Type B pancreatic cell (in vitro differentiated cells): ENCODE data around the gene ZMAT5. TPM values are rescaled to one million over a fixed set of nuclear protein-coding genes. Genes with fewer than 3 reads are reported as not detected.

Experiments
- DNase-seq: peaks from one replicate; pipeline ENCODE4 v3.0.0; 2021; ENCODE audit warnings: mixed read lengths; ENCODE audit not compliant: unreplicated experiment; ENCODE audit errors: extremely low spot score
- H3K27ac Mint-ChIP-seq: 2 replicates; pipeline ENCODE4 v1.8.0; 2021; ENCODE audit warnings: mild to moderate bottlenecking, mixed read lengths
- H3K27me3 Mint-ChIP-seq: 2 replicates; pipeline ENCODE4 v1.8.0; 2021; ENCODE audit warnings: mixed read lengths
- H3K36me3 Mint-ChIP-seq: 2 replicates; pipeline ENCODE4 v1.8.0; 2021; ENCODE audit warnings: mixed read lengths
- H3K4me1 Mint-ChIP-seq: one replicate; pipeline ENCODE4 v1.8.0; 2021; ENCODE audit warnings: mixed read lengths; ENCODE audit not compliant: unreplicated experiment
- H3K4me3 Mint-ChIP-seq: 2 replicates; pipeline ENCODE4 v1.8.0; 2021; ENCODE audit warnings: mild to moderate bottlenecking, mixed read lengths
- H3K9me3 Mint-ChIP-seq: 2 replicates; pipeline ENCODE4 v1.8.0; 2021; ENCODE audit warnings: mixed read lengths
- total RNA-seq: library from RNA; stranded (reverse); gene quantifications from 2 replicates; pipeline ENCODE4 v1.2.1, GENCODE V29; 2021; ENCODE audit warnings: low replicate concordance
- TF ChIP-seq, protein P1 (sequence below): fragments of 200-600 bp; sonication (generic); conservative IDR thresholded peaks from 2 replicates; pipeline ENCODE4 v1.5.0; 2021; ENCODE audit warnings: antibody characterized with exemption, mild to moderate bottlenecking

ZMAT5 gene
- total RNA-seq, 1 donor from 2014 or later: 19.2 TPM

DNA sequence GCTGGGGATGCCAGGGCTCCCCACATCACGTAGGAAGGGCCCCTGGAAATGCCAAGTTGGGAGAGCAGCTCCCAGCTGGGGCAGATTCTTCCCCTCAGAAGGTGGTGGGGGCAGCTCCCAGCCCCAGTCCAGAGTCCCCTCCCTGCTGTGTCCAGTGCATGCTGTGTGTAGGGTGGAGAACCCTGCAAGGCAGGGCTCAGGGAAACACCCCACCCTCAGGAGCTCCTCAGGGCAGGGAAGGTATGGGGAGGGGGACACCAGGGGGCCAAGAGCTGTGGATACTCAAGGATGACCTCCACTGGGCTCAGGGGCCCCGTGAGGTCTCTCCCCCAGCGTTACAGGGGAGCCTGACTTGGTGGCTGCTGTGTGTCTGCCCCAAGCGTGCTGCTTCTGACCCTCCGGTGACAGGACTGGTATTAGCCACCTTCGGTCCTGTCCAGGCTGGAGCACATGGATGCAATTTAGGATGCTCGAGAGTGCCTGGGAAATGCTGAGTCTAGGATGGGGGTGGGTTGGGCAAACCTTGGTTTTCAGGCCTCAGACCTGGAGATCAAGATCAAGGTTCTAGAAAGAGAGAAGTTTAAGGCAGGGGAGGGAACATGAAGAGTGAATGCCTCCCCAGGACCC, 63.1 kb downstream of the ZMAT5 start:
- TF ChIP-seq, protein P1, sequence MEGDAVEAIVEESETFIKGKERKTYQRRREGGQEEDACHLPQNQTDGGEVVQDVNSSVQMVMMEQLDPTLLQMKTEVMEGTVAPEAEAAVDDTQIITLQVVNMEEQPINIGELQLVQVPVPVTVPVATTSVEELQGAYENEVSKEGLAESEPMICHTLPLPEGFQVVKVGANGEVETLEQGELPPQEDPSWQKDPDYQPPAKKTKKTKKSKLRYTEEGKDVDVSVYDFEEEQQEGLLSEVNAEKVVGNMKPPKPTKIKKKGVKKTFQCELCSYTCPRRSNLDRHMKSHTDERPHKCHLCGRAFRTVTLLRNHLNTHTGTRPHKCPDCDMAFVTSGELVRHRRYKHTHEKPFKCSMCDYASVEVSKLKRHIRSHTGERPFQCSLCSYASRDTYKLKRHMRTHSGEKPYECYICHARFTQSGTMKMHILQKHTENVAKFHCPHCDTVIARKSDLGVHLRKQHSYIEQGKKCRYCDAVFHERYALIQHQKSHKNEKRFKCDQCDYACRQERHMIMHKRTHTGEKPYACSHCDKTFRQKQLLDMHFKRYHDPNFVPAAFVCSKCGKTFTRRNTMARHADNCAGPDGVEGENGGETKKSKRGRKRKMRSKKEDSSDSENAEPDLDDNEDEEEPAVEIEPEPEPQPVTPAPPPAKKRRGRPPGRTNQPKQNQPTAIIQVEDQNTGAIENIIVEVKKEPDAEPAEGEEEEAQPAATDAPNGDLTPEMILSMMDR: no peak
- H3K4me3 Mint-ChIP-seq: no peak overlapping the region
- H3K4me1 Mint-ChIP-seq: peaks cover 33% of the 10 kb centered on the region

DNA sequence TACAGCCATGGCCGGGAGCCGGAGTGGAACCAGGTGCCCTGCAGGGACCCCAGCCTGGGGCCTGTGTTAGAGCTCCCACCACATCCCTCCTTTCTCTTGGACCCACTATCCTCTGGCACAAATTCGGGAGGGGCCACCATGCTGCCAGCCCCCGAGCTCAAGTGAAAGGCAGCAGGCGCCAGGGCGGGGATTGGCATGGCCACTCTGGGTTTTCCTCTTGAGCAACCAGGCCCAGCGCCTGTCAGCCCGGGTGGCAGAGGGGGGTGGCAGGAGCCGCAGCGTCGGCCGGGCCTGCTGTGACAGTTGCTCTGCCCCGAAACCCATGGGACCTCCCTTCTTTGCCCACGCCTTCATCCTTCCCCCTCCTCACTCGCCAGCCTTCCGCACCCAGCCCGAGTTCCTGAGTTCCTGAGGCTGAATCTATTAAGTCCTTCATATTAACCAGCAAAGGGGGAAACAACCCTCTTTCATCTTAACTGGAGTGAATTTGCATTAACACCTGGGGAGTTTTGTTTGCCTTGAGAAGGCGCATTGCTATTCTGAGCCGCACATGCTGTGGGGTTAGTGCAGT, 63.8 kb downstream of the ZMAT5 start:
- Mint-ChIP-seq H3K36me3 (no peaks in the 10 kb centered on the region), H3K27ac (no peak overlapping the region), H3K4me3 (peak overlapping the region; percentile 12), H3K4me1 (peaks cover 36% of the 10 kb centered on the region), H3K27me3 (peaks cover 45% of the 10 kb centered on the region), H3K9me3 (no peaks in the 10 kb centered on the region)
- TF ChIP-seq, protein P1: no peak
- DNase-seq: no peak

More for the DNA sequence above, 63.1 kb downstream of the ZMAT5 start:
- no peak overlapping the region for H3K27ac Mint-ChIP-seq
- no peaks in the 10 kb centered on the region for H3K36me3 Mint-ChIP-seq
- no peak for DNase-seq
- peaks cover 50% of the 10 kb centered on the region for H3K27me3 Mint-ChIP-seq
- no peaks in the 10 kb centered on the region for H3K9me3 Mint-ChIP-seq

DNA sequence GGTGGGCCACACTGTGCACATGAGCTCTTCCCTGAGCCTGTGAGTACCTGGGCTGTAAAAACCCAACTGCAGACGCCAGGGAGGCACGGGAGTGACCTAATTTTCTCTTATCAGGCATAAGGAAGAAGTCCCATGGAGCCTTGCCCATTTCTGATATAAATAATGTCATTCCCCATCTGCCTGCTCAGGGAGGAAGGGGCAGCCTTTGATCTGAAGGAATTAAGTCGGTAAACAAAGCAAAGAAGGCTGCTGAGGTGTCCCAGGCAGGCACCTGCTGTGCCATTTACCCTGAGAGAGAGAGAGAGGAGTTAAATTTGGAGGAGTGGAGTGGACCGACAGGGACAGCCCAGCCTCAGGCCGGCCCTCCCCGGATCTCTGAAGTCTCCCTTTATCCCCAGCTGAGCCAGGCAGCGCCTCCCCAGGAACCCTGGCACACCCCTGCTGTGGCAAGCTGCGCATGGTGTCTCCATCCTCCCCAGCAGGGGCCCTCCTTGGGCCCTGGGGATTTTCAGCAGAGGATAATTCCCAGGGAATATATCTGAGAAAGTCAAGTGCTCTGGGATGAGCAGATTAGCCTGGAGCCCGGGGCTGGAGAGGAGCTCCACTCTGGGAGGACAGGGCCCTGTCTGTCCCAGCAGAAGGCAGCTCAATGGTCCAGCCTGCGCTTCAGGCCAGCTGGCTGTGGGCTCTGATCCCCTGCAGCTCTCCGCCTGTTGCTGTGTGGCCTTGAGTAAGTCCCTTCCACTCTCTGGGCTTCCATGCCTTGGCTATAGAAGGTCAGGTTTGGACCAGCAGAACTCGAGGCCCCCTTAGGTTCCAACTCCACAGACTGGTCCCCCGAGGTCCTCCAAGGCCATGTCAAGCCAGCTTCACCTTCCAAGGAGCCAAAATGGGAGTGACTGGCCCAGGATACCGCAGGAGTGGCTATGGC, 64.5 kb downstream of the ZMAT5 start:
- DNase-seq: no peak
- peaks cover 40% of the 10 kb centered on the region for H3K27me3 Mint-ChIP-seq
- H3K36me3 Mint-ChIP-seq: no peaks in the 10 kb centered on the region
- H3K9me3 Mint-ChIP-seq: no peaks in the 10 kb centered on the region
- H3K4me3 Mint-ChIP-seq: peak overlapping the region; percentile 60
- TF ChIP-seq, protein P1: no peak
- H3K4me1 Mint-ChIP-seq: peaks cover 36% of the 10 kb centered on the region
- H3K27ac Mint-ChIP-seq: no peak overlapping the region

DNA sequence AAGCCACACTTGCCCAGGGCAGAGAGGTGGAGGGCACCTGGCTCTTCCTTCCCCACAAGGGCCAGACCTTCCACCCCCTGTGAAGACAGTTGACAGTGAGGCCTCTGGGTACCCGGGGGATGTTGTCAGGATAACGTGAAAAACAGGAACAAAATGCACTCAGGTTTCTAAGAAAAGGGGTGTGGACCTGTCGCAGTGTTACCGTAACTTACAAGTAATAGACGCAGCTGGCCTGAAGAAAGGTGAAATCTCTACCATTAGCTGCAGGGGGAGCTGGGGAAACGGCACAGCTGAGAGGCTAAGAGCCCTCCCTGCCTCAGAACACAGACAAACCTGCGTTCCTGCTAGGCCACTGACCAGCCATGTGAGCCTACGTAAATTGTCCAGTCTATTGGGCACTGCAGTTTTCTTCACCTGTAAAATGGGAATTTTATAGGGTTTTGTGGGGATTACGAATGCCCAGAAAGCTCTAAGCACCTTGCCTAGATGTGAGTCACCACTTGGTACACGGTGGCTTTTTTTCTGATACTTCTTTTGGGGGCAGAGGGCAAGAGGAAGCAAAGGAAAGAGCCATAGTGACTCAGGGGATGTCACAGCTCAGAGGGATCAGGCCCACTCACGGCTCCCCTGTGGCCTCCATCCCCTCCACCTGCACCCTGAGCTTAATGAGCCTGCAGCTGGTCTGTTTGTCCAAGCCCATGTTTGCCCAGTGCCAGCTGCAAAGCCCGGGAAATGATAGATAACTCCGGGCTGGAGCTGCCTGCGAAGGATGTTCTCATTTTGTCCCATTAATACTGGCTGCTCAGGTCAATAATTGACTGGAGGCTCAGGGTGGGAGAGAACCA, 65.4 kb downstream of the ZMAT5 start:
- Mint-ChIP-seq H3K4me1 (peaks cover 27% of the 10 kb centered on the region), H3K27ac (peak overlapping the region; percentile 51), H3K36me3 (no peaks in the 10 kb centered on the region), H3K9me3 (no peaks in the 10 kb centered on the region), H3K27me3 (peaks cover 31% of the 10 kb centered on the region), H3K4me3 (peak overlapping the region; percentile 60)
- TF ChIP-seq, protein P1: peak; percentile 50
- DNase-seq: no peak

DNA sequence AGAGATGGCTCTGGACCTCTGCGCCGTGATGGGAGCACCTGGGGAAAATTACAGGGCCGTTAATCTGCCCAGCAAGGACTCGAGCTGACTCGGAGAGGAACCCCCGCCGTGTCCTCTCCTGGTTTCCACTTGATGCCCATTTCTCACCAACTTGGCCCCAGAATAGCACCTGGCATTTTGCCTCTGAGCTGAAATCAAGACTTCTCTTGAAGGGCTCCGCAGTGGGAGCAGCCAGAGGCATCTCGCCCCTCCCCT, 66.0 kb downstream of the ZMAT5 start:
- Mint-ChIP-seq H3K9me3 (no peaks in the 10 kb centered on the region), H3K4me3 (no peak overlapping the region), H3K27ac (no peak overlapping the region), H3K4me1 (peaks cover 22% of the 10 kb centered on the region), H3K27me3 (peaks cover 26% of the 10 kb centered on the region), H3K36me3 (no peaks in the 10 kb centered on the region)
- no peak for DNase-seq
- TF ChIP-seq, protein P1: no peak
